Measurements from ENCODE around the gene BMPR1A.

DNA sequence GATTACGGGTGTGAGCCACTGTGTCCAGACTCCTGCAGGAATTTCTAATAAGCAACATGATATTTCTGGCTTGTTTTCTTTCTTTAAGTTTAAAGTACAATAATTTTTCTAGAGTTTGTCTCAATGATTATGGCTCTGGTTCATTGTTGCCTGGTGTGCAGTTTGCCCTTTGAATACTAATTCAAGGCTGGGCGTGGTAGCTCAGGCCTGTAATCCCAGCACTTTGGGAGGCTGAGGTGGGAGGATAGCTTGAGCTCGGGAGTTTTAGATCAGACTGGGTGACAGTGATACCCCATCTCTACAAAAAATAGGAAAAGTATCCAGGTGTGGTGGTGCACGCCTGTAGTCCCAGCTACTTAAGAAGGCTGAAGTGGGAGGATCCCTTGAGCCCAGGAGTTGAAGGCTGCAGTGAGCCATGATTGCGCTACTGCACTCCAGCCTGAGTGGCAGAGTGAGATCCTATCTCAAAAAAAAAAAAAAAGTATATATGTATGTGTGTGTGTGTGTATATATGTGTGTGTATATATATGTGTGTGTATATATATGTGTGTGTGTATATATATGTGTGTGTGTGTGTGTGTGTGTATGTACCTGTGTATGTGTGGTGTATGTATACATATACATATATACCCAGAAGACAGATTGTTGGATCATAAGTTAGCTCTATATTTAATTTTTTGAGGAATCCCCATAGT, 220.1 kb downstream of the BMPR1A start:
- TF ChIP-seq CEBPB (IDR thresholded peaks at IDR 0.05; ENCODE audit: low read depth, low read length) (no peak), CHD1 (IDR thresholded peaks at IDR 0.05; ENCODE audit: low read depth, low read length) (no peak), POLR2A (IDR thresholded peaks at IDR 0.05; ENCODE audit: low read depth, low read length) (no peak), RAD21 (IDR thresholded peaks at IDR 0.05; ENCODE audit: low read length) (no peak), MAZ (IDR thresholded peaks at IDR 0.05; ENCODE audit: borderline replicate concordance, low read depth, low read length) (no peak), MXI1 (IDR thresholded peaks at IDR 0.05; ENCODE audit: borderline replicate concordance, low read depth, low read length) (no peak), MAFK (IDR thresholded peaks at IDR 0.05; ENCODE audit: low read depth, low read length) (no peak), RFX5 (IDR thresholded peaks at IDR 0.05; ENCODE audit: low read depth, low read length) (no peak), NFE2L2 (IDR thresholded peaks at IDR 0.05; ENCODE audit: low read depth, low read length) (no peak)
- TF ChIP-seq, protein P1, sequence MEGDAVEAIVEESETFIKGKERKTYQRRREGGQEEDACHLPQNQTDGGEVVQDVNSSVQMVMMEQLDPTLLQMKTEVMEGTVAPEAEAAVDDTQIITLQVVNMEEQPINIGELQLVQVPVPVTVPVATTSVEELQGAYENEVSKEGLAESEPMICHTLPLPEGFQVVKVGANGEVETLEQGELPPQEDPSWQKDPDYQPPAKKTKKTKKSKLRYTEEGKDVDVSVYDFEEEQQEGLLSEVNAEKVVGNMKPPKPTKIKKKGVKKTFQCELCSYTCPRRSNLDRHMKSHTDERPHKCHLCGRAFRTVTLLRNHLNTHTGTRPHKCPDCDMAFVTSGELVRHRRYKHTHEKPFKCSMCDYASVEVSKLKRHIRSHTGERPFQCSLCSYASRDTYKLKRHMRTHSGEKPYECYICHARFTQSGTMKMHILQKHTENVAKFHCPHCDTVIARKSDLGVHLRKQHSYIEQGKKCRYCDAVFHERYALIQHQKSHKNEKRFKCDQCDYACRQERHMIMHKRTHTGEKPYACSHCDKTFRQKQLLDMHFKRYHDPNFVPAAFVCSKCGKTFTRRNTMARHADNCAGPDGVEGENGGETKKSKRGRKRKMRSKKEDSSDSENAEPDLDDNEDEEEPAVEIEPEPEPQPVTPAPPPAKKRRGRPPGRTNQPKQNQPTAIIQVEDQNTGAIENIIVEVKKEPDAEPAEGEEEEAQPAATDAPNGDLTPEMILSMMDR (conservative IDR thresholded peaks at IDR 0.05; ENCODE audit: low read depth, low read length): no peak
- TF ChIP-seq, protein P2, sequence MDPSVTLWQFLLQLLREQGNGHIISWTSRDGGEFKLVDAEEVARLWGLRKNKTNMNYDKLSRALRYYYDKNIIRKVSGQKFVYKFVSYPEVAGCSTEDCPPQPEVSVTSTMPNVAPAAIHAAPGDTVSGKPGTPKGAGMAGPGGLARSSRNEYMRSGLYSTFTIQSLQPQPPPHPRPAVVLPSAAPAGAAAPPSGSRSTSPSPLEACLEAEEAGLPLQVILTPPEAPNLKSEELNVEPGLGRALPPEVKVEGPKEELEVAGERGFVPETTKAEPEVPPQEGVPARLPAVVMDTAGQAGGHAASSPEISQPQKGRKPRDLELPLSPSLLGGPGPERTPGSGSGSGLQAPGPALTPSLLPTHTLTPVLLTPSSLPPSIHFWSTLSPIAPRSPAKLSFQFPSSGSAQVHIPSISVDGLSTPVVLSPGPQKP (IDR thresholded peaks at IDR 0.05; ENCODE audit: borderline replicate concordance, low read depth, low read length): no peak
- TF ChIP-seq, protein P3, sequence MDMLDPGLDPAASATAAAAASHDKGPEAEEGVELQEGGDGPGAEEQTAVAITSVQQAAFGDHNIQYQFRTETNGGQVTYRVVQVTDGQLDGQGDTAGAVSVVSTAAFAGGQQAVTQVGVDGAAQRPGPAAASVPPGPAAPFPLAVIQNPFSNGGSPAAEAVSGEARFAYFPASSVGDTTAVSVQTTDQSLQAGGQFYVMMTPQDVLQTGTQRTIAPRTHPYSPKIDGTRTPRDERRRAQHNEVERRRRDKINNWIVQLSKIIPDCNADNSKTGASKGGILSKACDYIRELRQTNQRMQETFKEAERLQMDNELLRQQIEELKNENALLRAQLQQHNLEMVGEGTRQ (IDR thresholded peaks at IDR 0.05; ENCODE audit: low read depth, low read length): no peak
